Lower leg skin (tissue), 4 donors: ENCODE data around the gene CDC37. TPM values are rescaled to one million over a fixed set of nuclear protein-coding genes. Genes with fewer than 3 reads are reported as not detected.
A peak's percentile ranks its signal among the peaks of the same experiment; 100 is the strongest.
"Not testable (repeated sequence)": the region's sequence is repeated elsewhere in the genome, so short reads cannot be mapped to it uniquely, and the experiment has no call there.

Experiments used
- DNase-seq, 2 donors: peaks; one replicate each; pipeline ENCODE4 v3.0.0-alpha.2; 2019; ENCODE audit warnings: low spot score in 2 of 2
- H3K4me3 ChIP-seq: fragments of 200-600 bp; sonication (generic); 2 replicates; pipeline ENCODE4 v1.5.1; 2017; ENCODE audit warnings: mild to moderate bottlenecking, low read depth; ENCODE audit not compliant: poor library complexity, severe bottlenecking
- POLR2A ChIP-seq, 2 donors: fragments of 450-650 bp; IDR thresholded peaks; one replicate each; pipeline ENCODE4 v1.6.1; 2016 to 2017; ENCODE audit warnings: antibody characterized with exemption in 2 of 2, mild to moderate bottlenecking in 1 of 2, moderate library complexity in 1 of 2
- WGBS, 2 donors: methylation state at CpG; one replicate each; pipeline ENCODE4 v1.1.5; 2018; 5-methylcytosine and 5-hydroxymethylcytosine counted together
- intact Hi-C: fragments of 100-400 bp; cut with DNase I; formaldehyde crosslinking; loops from one replicate; pipeline ENCODE4 v1.15.0; 2023; ENCODE audit warnings: low total_unique reads
- total RNA-seq, 4 donors: library from RNA; depleted of rRNA; stranded (reverse); fragments of >200 nt; gene quantifications; one replicate each; pipeline ENCODE4 v1.1.0, GENCODE V29; 2016
- TF ChIP-seq, protein P1 (sequence below), 3 donors: fragments of 450-650 bp; IDR thresholded peaks; one replicate each; pipeline ENCODE4 v1.5.1; 2016; ENCODE audit warnings: antibody characterized with exemption in 3 of 3, mild to moderate bottlenecking in 3 of 3, moderate library complexity in 2 of 3

CDC37 gene
- total RNA-seq, 4 donors from 2014 or later, result 92.8 to 142 (median 120) TPM

DNA sequence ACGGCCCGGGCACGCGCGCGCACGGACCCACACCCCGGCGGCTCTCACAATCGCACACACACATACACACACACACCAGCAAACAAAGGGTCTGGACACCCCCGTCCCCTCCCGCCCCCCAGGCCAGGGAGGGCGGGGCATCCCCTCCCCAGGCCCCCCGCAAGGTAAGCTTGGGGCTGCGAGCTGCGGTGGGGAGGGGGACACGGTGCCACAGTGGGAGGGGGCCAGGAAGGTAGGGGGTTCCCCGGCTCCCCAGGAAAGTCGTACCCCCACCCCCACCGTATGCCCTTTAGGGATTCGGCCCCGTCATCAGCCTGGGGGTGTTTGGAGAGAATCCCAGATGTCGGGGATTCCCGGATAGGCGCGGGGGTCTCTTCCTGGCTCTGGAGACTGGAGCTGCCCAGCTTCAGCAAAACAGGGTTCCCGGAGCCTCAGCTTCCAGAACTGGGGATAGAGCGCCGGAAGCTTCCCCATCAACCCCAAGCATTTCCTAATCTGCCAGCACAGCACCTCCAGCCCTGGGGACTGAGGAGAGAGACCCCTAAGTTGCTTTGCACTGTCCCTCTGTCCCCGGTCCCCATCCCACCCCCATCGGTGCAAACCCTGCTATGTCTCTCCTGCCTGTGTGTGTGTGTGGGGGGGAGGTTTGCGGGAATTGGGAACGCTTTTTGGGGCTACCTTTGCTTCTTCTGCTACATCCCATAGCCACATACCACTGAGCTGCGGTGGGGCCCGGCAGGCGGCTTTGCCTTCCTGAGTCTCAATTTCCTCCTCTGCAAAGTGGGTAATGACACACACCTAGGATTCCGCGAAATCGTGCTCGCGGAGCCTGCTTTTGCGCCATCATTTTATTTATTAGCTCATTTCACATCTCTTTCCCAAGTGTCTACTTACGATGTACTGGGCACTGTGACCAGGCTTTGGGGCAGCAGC, 1.8 kb upstream of the CDC37 start:
- no peak overlapping the region for H3K4me3 ChIP-seq
- no peak for DNase-seq
- WGBS, 2 donors, result 4 to 6% methylated on average over 30 to 42 of the region's 43 CpGs
- intact Hi-C loops, result no loop called here
- TF ChIP-seq, protein P1, sequence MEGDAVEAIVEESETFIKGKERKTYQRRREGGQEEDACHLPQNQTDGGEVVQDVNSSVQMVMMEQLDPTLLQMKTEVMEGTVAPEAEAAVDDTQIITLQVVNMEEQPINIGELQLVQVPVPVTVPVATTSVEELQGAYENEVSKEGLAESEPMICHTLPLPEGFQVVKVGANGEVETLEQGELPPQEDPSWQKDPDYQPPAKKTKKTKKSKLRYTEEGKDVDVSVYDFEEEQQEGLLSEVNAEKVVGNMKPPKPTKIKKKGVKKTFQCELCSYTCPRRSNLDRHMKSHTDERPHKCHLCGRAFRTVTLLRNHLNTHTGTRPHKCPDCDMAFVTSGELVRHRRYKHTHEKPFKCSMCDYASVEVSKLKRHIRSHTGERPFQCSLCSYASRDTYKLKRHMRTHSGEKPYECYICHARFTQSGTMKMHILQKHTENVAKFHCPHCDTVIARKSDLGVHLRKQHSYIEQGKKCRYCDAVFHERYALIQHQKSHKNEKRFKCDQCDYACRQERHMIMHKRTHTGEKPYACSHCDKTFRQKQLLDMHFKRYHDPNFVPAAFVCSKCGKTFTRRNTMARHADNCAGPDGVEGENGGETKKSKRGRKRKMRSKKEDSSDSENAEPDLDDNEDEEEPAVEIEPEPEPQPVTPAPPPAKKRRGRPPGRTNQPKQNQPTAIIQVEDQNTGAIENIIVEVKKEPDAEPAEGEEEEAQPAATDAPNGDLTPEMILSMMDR (IDR thresholded peaks at IDR 0.05), result no peak
- no peak for TF ChIP-seq POLR2A (IDR thresholded peaks at IDR 0.05)

DNA sequence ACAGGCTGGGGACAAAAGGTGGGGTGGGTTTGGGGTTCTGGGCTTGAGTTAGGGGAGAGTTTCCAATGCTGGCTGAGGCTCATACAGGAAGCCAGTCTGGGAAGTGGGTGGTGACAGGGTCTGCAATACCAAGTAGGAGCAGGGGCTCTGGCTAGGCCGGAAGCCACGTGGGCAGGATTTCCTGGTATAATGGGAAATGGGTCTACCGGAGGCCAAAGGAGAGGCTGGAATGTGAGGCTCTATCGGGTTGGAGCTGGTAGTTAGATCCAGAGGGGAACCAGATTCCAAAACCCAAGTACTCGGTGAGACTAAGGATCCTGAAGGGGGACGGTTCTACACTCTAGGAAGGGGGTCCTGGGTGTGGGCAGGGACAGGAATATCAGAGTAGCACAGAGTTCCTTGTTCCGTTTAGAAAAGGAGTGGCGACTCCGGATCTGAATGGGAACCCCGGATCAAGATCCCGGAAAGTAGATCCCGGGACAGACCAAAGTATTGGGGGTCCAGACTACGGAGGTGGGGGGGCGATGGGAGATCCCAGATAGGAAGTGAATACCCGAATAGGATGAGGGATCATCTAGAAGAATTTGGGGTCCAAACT, 802 bp downstream of the CDC37 start:
- DNase-seq, result no peak
- H3K4me3 ChIP-seq, result peak overlapping the region; percentile 81
- intact Hi-C loops, result no loop called here
- no peak for TF ChIP-seq POLR2A (IDR thresholded peaks at IDR 0.05)
- TF ChIP-seq, protein P1 (IDR thresholded peaks at IDR 0.05), result no peak
- WGBS, 2 donors, result 0 to 1% methylated on average over 15 of the region's 15 CpGs

DNA sequence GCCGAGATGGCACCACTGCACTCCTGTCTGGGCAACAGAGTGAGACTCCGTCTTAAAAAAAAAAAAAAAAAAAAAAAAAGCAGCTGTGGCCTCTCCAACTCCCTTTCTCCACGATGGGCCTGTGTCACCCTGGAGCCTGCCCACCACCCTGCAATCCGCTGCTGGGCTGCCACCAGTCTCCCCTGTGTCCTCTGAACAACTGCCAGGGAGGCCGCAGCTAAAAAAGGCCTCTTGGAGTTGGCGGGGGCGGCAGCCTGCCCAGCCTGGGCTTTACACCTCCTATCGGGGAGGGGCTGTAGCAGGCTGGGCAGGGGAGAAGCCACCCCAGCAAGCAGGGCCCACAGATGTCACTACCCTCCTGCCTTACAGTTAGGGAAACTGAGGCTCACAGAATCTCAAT, 3.5 kb downstream of the CDC37 start:
- intact Hi-C loops, result no loop called here
- 92 to 98% methylated on average over 8 of the region's 8 CpGs for WGBS, 2 donors
- no peak for TF ChIP-seq POLR2A (IDR thresholded peaks at IDR 0.05)
- TF ChIP-seq, protein P1 (IDR thresholded peaks at IDR 0.05), result no peak

DNA sequence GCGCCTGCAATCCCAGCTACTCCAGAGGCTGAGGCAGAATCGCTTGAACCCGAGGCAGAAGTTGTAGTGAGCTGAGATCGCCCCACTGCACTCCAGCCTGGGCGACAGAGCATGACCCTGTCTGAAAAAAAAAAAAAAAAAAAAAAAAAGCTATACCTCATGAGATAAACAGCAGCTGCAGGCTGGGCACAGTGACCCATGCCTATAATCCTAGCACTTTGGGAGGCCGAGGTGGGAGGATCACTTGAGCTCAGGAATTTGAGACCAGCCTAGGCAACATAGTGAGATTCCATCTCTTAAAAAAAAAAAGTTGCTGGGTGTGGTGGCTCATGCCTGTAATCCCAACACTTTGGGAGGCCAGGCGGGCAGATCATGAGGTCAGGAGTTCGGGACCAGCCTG, 4.0 kb downstream of the CDC37 start:
- intact Hi-C loops, H3K4me3 ChIP-seq, DNase-seq: not testable (repeated sequence)
- WGBS, 2 donors, result 92 to 93% methylated on average over 8 of the region's 8 CpGs

More for the DNA sequence above, 3.5 kb downstream of the CDC37 start:
- DNase-seq, result no peak
- no peak overlapping the region for H3K4me3 ChIP-seq

DNA sequence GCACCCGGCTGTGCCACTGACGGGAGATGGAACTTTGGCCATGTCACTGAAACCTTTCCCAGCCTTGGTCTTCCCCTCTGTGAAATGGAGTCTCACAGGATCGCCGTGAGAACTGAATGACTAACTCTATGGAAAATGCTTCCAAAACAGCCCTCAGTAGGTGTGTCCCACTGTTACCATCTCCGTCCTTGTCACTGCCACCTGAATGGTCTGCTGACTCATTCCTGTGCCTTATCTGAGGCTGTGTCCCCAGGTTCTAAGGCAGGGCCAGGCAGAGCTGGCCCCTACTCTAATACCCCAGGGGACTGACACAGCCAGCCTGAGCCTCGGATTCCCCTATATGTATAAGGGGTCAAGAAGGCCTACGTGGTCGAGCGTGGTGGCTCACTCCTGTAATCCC, 4.5 kb downstream of the CDC37 start:
- no peak for DNase-seq
- intact Hi-C loops, result no loop called here
- WGBS, 2 donors, result 81 to 89% methylated on average over 9 of the region's 9 CpGs
- no peak for TF ChIP-seq POLR2A (IDR thresholded peaks at IDR 0.05)
- TF ChIP-seq, protein P1 (IDR thresholded peaks at IDR 0.05), result no peak
- H3K4me3 ChIP-seq, result no peak overlapping the region

DNA sequence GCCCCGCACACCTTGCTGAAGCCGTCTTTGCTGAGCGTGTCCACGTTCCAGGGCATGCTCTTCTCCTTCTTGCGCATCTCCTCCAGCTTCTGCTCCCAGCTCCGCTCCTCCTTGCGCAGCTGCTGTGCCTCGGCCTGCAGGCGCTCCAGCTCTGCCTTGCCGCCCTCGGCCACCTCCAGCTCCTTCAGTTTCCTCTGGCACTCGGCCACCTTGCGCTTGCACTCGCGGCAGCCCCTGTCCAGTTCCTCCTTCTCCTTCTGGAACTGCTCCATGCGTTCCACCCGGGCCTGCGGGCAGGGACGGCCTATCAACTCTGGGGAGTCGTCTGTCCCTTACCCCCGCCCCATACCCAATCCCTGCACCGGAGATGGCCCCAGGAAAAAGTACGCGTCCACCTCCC, 7.4 kb downstream of the CDC37 start:
- WGBS, 2 donors, result 81 to 84% methylated on average over 24 of the region's 24 CpGs
- intact Hi-C loops, result no loop called here
- no peak for DNase-seq
- TF ChIP-seq, protein P1 (IDR thresholded peaks at IDR 0.05), result no peak
- no peak for TF ChIP-seq POLR2A (IDR thresholded peaks at IDR 0.05)
- no peak overlapping the region for H3K4me3 ChIP-seq
